Lung (tissue), 5 donors: ENCODE measurements around the gene USP19. TPM values are rescaled to one million over a fixed set of nuclear protein-coding genes. Genes with fewer than 3 reads are reported as not detected.

Source experiments
- polyA plus RNA-seq, 2 donors: library from polyadenylated mRNA; stranded (reverse); fragments of 200-250 nt; gene quantifications; one replicate each; pipeline ENCODE4 v1.2.1, GENCODE V29; 2013
- small RNA-seq: library from RNA; depleted of rRNA; stranded (forward); fragments of <200 nt; gene quantifications from one replicate; pipeline ENCODE3, GENCODE V24; 2014; ENCODE audit warnings: low replicate concordance
- total RNA-seq, 2 donors: library from RNA; depleted of rRNA in 1 of 2; stranded (reverse); fragments of >200 nt in 1 of 2; gene quantifications; one replicate each; pipeline ENCODE4 v1.2.1, GENCODE V29; 2014 to 2021
- donor health status: Bipolar disorder and iron deficiency.
- donor health status: healthy.
- donor health status: DM: yes; HTN: yes; CAD: no.

Gene USP19
- total and polyA plus RNA-seq, 4 donors, result 20.3 to 63.1 (median 40.1) TPM

Small RNA genes within 50 kb of the gene (small RNA-seq; reads per million reads assigned to genes)
- not detected for gene RN7SL182P

Other genes starting within 250 kb of the USP19 start
- gene SLC25A20, start 221.9 kb downstream of the USP19 start, total RNA-seq, result 10 to 100 TPM in 1 of 2 donors, 1 to 10 TPM in 1; 8.1 to 19.3 TPM
- 10 to 100 TPM; 12.1 to 17.1 TPM for gene SLC25A20, start 221.9 kb downstream of the USP19 start, polyA plus RNA-seq
- gene ARIH2, start 202.0 kb downstream of the USP19 start, total RNA-seq, result 10 to 100 TPM; 83.3 to 97.6 TPM
- 10 to 100 TPM; 33.1 to 47.9 TPM for gene ARIH2, start 202.0 kb downstream of the USP19 start, polyA plus RNA-seq
- gene P4HTM, start 130.6 kb downstream of the USP19 start, total RNA-seq, result 10 to 100 TPM; 58.8 to 66.4 TPM
- 10 to 100 TPM; 36.0 to 36.2 TPM for gene P4HTM, start 130.6 kb downstream of the USP19 start, polyA plus RNA-seq
- 100 to 1,000 TPM in 1 of 2 donors, 10 to 100 TPM in 1; 88.7 to 138 TPM for gene WDR6, start 113.4 kb downstream of the USP19 start, total RNA-seq
- 100 to 1,000 TPM in 1 of 2 donors, 10 to 100 TPM in 1; 80.3 to 130 TPM for gene WDR6, start 113.4 kb downstream of the USP19 start, polyA plus RNA-seq
- 10 to 100 TPM; 37.7 to 39.5 TPM for gene DALRD3, start 102.2 kb downstream of the USP19 start, total RNA-seq
- gene DALRD3, start 102.2 kb downstream of the USP19 start, polyA plus RNA-seq, result 10 to 100 TPM; 24.3 to 28.8 TPM
- gene NDUFAF3, start 98.7 kb downstream of the USP19 start, total RNA-seq, result 100 to 1,000 TPM in 1 of 2 donors, 10 to 100 TPM in 1; 49.9 to 115 TPM
- 100 to 1,000 TPM; 105 to 143 TPM for gene NDUFAF3, start 98.7 kb downstream of the USP19 start, polyA plus RNA-seq
- gene IMPDH2, start 91.4 kb downstream of the USP19 start, total RNA-seq, result 100 to 1,000 TPM; 166 to 216 TPM
- gene IMPDH2, start 91.4 kb downstream of the USP19 start, polyA plus RNA-seq, result 100 to 1,000 TPM; 129 to 154 TPM
- gene QRICH1, start 26.8 kb downstream of the USP19 start, total RNA-seq, result 10 to 100 TPM; 67.7 to 76.0 TPM
- gene QRICH1, start 26.8 kb downstream of the USP19 start, polyA plus RNA-seq, result 10 to 100 TPM; 35.1 to 38.2 TPM
- gene QARS1, start 16.1 kb downstream of the USP19 start, total RNA-seq, result 100 to 1,000 TPM; 191 to 223 TPM
- 100 to 1,000 TPM; 172 to 234 TPM for gene QARS1, start 16.1 kb downstream of the USP19 start, polyA plus RNA-seq
- gene LAMB2, start 12.2 kb upstream of the USP19 start, total RNA-seq, result 100 to 1,000 TPM; 291 to 616 TPM
- gene LAMB2, start 12.2 kb upstream of the USP19 start, polyA plus RNA-seq, result 100 to 1,000 TPM; 153 to 331 TPM
- gene CCDC71, start 45.5 kb upstream of the USP19 start, total RNA-seq, result 10 to 100 TPM; 13.9 to 23.8 TPM
- gene CCDC71, start 45.5 kb upstream of the USP19 start, polyA plus RNA-seq, result 10 to 100 TPM; 16.3 to 29.3 TPM
- gene KLHDC8B, start 50.8 kb upstream of the USP19 start, total RNA-seq, result 10 to 100 TPM; 29.6 to 32.0 TPM
- gene KLHDC8B, start 50.8 kb upstream of the USP19 start, polyA plus RNA-seq, result 10 to 100 TPM; 19.4 to 32.5 TPM
- gene C3orf62, start 156.4 kb upstream of the USP19 start, total RNA-seq, result 1 to 10 TPM; 5.2 to 8.2 TPM
- gene C3orf62, start 156.4 kb upstream of the USP19 start, polyA plus RNA-seq, result 1 to 10 TPM; 6.0 to 8.1 TPM
- gene USP4, start 219.2 kb upstream of the USP19 start, total RNA-seq, result 10 to 100 TPM; 67.1 to 72.4 TPM
- gene USP4, start 219.2 kb upstream of the USP19 start, polyA plus RNA-seq, result 10 to 100 TPM; 39.4 to 42.2 TPM
- gene GPX1, start 237.5 kb upstream of the USP19 start, total RNA-seq, result 100 to 1,000 TPM; 106 to 464 TPM
- gene GPX1, start 237.5 kb upstream of the USP19 start, polyA plus RNA-seq, result 100 to 1,000 TPM; 567 to 879 TPM